Ovary (tissue), 9 donors: ENCODE results near the gene CNTNAP1. TPM values are rescaled to one million over a fixed set of nuclear protein-coding genes. Genes with fewer than 3 reads are reported as not detected.

Experiments
- DNase-seq, 5 donors: peaks; one replicate each; pipeline ENCODE4 v3.0.0-alpha.2; 2019 to 2020
- H3K27ac ChIP-seq, 2 donors: fragments of 200-600 bp; one replicate each; pipeline versions ENCODE4 v1.5.1 to v1.8.0; 2019 to 2022
- H3K27me3 ChIP-seq: fragments of 200-600 bp; one replicate; pipeline ENCODE4 v1.8.0; 2022
- H3K36me3 ChIP-seq: fragments of 200-600 bp; sonication (generic); one replicate; pipeline ENCODE4 v1.5.1; 2019
- H3K4me1 ChIP-seq: one replicate; pipeline ENCODE4 v1.8.1; 2013; ENCODE audit warnings: mild to moderate bottlenecking, moderate library complexity; ENCODE audit not compliant: insufficient read depth
- H3K4me3 ChIP-seq: fragments of 200-600 bp; sonication (generic); one replicate; pipeline ENCODE4 v1.5.1; 2017
- H3K9me3 ChIP-seq, 2 donors: fragments of 200-600 bp in 1 of 2; sonication (generic) in 1 of 2; one replicate each; pipeline versions ENCODE4 v1.5.1 to v1.8.1; 2013 to 2019; ENCODE audit warnings: mild to moderate bottlenecking in 1 of 2, moderate library complexity in 1 of 2
- CTCF ChIP-seq, 3 donors: fragments of 450-650 bp in 2 of 3; fragments of 200-600 bp in 1 of 3; IDR thresholded peaks; one replicate each; pipeline versions ENCODE4 v1.5.1 to v1.8.0; 2016 to 2022; ENCODE audit warnings: antibody characterized with exemption in 3 of 3, mild to moderate bottlenecking in 1 of 3
- EP300 ChIP-seq: sonication (generic); formaldehyde crosslinking; IDR thresholded peaks from one replicate; pipeline ENCODE4 v1.6.1; 2017; ENCODE audit warnings: antibody characterized with exemption
- POLR2A ChIP-seq: fragments of 450-650 bp; IDR thresholded peaks from one replicate; pipeline ENCODE4 v1.6.1; 2017; ENCODE audit warnings: antibody characterized with exemption, mild to moderate bottlenecking, moderate library complexity
- WGBS, 3 donors: extraction: QIAGEN DNeasy Blood & Tissue Kit in 1 of 3; methylation state at CpG; one replicate each; pipeline versions ENCODE4 v1.1.5 to v1.1.7; 2013 to 2017; 5-methylcytosine and 5-hydroxymethylcytosine counted together
- intact Hi-C, 4 donors: fragments of 100-400 bp; cut with DNase I; formaldehyde crosslinking; loops; one replicate each; pipeline versions ENCODE4 v1.11.0 to v1.15.1; 2022 to 2023
- polyA plus RNA-seq, 2 donors: library from polyadenylated mRNA; stranded (reverse); fragments of 200-250 nt in 1 of 2; fragments of 350-450 nt in 1 of 2; fragmentation: Illumina TruSeq in 1 of 2; extraction: RNeasy Lipid Tissue Mini Kit (QIAGEN cat#74804) in 1 of 2; gene quantifications; one replicate each; pipeline ENCODE4 v1.2.3, GENCODE V29; 2013 to 2014
- total RNA-seq, 7 donors: library from RNA; depleted of rRNA in 2 of 7; stranded (reverse); fragments of >200 nt in 2 of 7; fragmentation: NEBNext Ultra II Directional in 3 of 7; extraction: Animal tissue kit (Norgen Biotek cat#: 25700) in 3 of 7; gene quantifications; one replicate each; pipeline versions ENCODE4 v1.1.0 to v1.2.4, GENCODE V29; 2016 to 2023
- donor health status: DM: no; HTN: no; CAD: no; lungs with moderate emphysema.
- donor health status: DM: no; HTN: no; CAD: no.
- donor health status: Bipolar disorder and iron deficiency.
- donor health status: DM: yes; HTN: yes; CAD: no.
- donor health status: DM: no; HTN: no; CAD: no.
- donor health status: DM: yes; HTN: yes; CAD: no.

The CNTNAP1 gene
- total and polyA plus RNA-seq, 9 donors: 3.7 to 41.4 (median 13.5) TPM

GRCh38 chr17:42691021-42691545 lies 8.8 kb downstream of the CNTNAP1 start:
- WGBS, 3 donors: 85 to 89% (median 86%) methylated on average over 12 of the region's 12 CpGs
- no peaks in the 10 kb centered on the region for H3K27me3 ChIP-seq
- H3K9me3 ChIP-seq: no peaks in the 10 kb centered on the region
- no peak overlapping the region for H3K4me3 ChIP-seq
- TF ChIP-seq EP300 (no peak), CTCF (IDR thresholded peaks at IDR 0.05) (no peak), POLR2A (no peak)
- H3K36me3 ChIP-seq: no peaks in the 10 kb centered on the region
- no peak for DNase-seq
- no peak overlapping the region for H3K27ac ChIP-seq
- intact Hi-C loops: no loop called here
- H3K4me1 ChIP-seq: no peaks in the 10 kb centered on the region

- Histone ChIP-seq H3K36me3 (no peaks in the 10 kb centered on the region), H3K4me3 (no peak overlapping the region), H3K9me3 (no peaks in the 10 kb centered on the region), H3K27ac (no peak overlapping the region), H3K4me1 (no peaks in the 10 kb centered on the region), H3K27me3 (no peaks in the 10 kb centered on the region)
- DNase-seq: no peak
- TF ChIP-seq EP300: no peak
- no peak for TF ChIP-seq POLR2A
- TF ChIP-seq CTCF (IDR thresholded peaks at IDR 0.05): no peak
- WGBS, 3 donors: 65 to 73% (median 67%) methylated on average over 11 of the region's 11 CpGs
- intact Hi-C loops: no loop called here
These were observed 10.2 kb downstream of the CNTNAP1 start for GRCh38 chr17:42692489-42692888.

GRCh38 chr17:42694524-42694923 lies 12.2 kb downstream of the CNTNAP1 start:
- TF ChIP-seq EP300: no peak
- no peak for TF ChIP-seq CTCF (IDR thresholded peaks at IDR 0.05)
- TF ChIP-seq POLR2A: no peak
- 75 to 85% (median 82%) methylated on average over 3 of the region's 3 CpGs for WGBS, 3 donors

GRCh38 chr17:42695500-42695899 lies 13.2 kb downstream of the CNTNAP1 start:
- no peaks in the 10 kb centered on the region for H3K27me3 ChIP-seq
- no peaks in the 10 kb centered on the region for H3K36me3 ChIP-seq
- peak in 2 of 5 donors; percentile 9 to 31 for DNase-seq
- H3K27ac ChIP-seq: no peak overlapping the region
- H3K4me1 ChIP-seq: peaks cover 7% of the 10 kb centered on the region
- intact Hi-C loops: no loop called here
- TF ChIP-seq POLR2A (no peak), CTCF (IDR thresholded peaks at IDR 0.05) (no peak), EP300 (no peak)
- H3K9me3 ChIP-seq: no peaks in the 10 kb centered on the region
- WGBS, 3 donors: 86 to 88% (median 88%) methylated on average over 20 of the region's 20 CpGs
- no peak overlapping the region for H3K4me3 ChIP-seq

More at GRCh38 chr17:42694524-42694923, 12.2 kb downstream of the CNTNAP1 start:
- intact Hi-C loops: no loop called here
- Histone ChIP-seq H3K36me3 (no peaks in the 10 kb centered on the region), H3K9me3 (no peaks in the 10 kb centered on the region), H3K27me3 (no peaks in the 10 kb centered on the region), H3K4me1 (peaks cover 6% of the 10 kb centered on the region), H3K27ac (no peak overlapping the region), H3K4me3 (no peak overlapping the region)
- no peak for DNase-seq
